ENCODE data around the gene NEMP1.

DNA sequence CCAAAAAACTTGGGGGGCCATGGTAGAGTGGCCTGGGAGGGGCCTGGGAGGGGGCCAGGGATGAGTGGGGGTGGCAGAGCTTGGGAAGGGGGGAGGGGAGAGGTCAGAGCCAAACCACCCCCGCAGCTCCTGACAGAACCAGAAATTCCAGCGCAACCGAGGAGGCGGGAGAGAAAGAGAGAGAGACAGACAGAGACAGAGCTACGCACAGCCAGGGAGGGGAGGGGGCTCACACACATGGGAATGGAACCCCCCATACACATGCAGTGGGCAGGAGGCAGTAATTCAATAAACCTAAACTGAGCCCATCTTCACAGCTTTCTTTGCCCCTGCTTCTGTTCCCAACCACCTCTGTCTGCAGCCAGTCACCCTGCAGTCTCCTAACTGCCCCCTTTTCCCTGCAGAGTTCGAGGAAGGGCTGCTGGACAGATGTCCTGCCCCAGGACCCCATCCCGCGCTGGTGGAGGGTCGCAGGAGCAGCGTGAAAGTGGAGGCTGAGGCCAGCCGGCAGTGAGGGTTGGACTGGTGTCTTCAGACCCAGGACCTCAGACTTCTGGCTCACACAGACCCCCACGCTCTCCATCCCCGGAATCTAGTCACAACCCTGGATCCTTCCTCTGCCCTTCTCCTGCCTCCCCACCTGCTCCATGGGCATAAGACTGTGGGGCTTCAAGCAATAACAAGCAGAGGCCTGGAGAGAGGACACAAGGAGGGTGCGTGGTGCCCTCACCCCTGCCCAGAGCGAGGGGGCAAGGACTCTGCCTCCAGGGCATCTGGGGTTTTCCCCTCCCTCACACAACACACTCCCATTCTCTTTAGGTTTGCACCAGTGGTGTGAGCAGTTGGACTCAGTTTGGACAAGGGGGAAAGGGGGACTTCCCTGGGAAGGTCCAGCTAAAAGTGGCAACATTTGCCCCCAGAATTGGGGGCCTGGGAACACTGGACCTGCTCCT, 15.9 kb upstream of the NEMP1 start:
- TF ChIP-seq, protein P1, sequence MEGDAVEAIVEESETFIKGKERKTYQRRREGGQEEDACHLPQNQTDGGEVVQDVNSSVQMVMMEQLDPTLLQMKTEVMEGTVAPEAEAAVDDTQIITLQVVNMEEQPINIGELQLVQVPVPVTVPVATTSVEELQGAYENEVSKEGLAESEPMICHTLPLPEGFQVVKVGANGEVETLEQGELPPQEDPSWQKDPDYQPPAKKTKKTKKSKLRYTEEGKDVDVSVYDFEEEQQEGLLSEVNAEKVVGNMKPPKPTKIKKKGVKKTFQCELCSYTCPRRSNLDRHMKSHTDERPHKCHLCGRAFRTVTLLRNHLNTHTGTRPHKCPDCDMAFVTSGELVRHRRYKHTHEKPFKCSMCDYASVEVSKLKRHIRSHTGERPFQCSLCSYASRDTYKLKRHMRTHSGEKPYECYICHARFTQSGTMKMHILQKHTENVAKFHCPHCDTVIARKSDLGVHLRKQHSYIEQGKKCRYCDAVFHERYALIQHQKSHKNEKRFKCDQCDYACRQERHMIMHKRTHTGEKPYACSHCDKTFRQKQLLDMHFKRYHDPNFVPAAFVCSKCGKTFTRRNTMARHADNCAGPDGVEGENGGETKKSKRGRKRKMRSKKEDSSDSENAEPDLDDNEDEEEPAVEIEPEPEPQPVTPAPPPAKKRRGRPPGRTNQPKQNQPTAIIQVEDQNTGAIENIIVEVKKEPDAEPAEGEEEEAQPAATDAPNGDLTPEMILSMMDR (conservative IDR thresholded peaks at IDR 0.05 in 1 of 2, IDR thresholded peaks at IDR 0.05 in 1 of 2; ENCODE audit: low read depth in 1 of 2, low read length in 2 of 2), result no peak
- TF ChIP-seq EZH2 (IDR thresholded peaks at IDR 0.05; ENCODE audit: low read length, missing control alignments), result no peak

Measured in fibroblast of lung (primary cell).